Ishikawa (cell line): ENCODE data around the gene ANO4.

Source experiments
- CEBPB ChIP-seq: IDR thresholded peaks from 2 replicates; pipeline ENCODE4 v1.6.1; 2012
- CREB1 ChIP-seq: IDR thresholded peaks from 2 replicates; pipeline ENCODE4 v1.6.1; 2012; ENCODE audit warnings: low read depth
- EGR1 ChIP-seq: IDR thresholded peaks from 2 replicates; pipeline ENCODE4 v1.6.1; 2012
- EP300 ChIP-seq: IDR thresholded peaks from 2 replicates; pipeline ENCODE4 v1.6.1; 2012; ENCODE audit warnings: borderline replicate concordance
- FOXM1 ChIP-seq: IDR thresholded peaks from 2 replicates; pipeline ENCODE4 v1.6.1; 2012; ENCODE audit warnings: low read depth, borderline replicate concordance
- NFIC ChIP-seq: IDR thresholded peaks from 2 replicates; pipeline ENCODE4 v1.6.1; 2012
- RAD21 ChIP-seq: IDR thresholded peaks from 2 replicates; pipeline ENCODE4 v1.6.1; 2012; ENCODE audit warnings: low read depth
- TAF1 ChIP-seq: IDR thresholded peaks from 2 replicates; pipeline ENCODE4 v1.6.1; 2012; ENCODE audit warnings: low read depth, mild to moderate bottlenecking
- TCF12 ChIP-seq: IDR thresholded peaks from 2 replicates; pipeline ENCODE4 v1.6.1; 2012; ENCODE audit warnings: low read depth
- TEAD4 ChIP-seq: IDR thresholded peaks from 2 replicates; pipeline ENCODE4 v1.6.1; 2012
- YY1 ChIP-seq: IDR thresholded peaks from 2 replicates; pipeline ENCODE4 v1.6.1; 2012; ENCODE audit warnings: low read depth
- TF ChIP-seq, protein P1 (sequence below): IDR thresholded peaks from 2 replicates; pipeline ENCODE4 v1.6.1; 2012; ENCODE audit warnings: low read depth, mild to moderate bottlenecking
- TF ChIP-seq, protein P2 (sequence below): IDR thresholded peaks from 2 replicates; pipeline ENCODE4 v1.6.1; 2012
- TF ChIP-seq, protein P3 (sequence below): IDR thresholded peaks from 2 replicates; pipeline ENCODE4 v1.6.1; 2012

DNA sequence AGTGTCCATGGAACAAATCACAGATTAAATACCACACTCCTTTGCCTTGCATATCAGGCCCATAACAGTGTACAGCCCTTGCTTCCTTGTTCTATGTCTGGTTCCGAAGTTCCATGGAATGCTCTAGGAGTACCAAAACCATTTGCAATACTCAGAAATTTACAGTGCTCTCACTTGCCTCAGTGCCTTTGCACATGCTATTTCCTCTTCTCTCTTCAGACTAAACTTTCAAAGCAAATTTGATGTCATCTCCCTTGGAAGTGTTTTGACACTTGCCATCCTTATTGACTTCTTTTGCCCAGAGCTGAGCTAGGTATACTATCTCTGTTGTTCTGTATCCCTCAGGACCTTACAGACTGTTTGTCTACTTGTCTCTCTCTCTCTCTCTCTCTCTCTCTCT lies 6.1 kb downstream of the ANO4 start:
- TF ChIP-seq EP300, result no peak
- TF ChIP-seq, protein P1, sequence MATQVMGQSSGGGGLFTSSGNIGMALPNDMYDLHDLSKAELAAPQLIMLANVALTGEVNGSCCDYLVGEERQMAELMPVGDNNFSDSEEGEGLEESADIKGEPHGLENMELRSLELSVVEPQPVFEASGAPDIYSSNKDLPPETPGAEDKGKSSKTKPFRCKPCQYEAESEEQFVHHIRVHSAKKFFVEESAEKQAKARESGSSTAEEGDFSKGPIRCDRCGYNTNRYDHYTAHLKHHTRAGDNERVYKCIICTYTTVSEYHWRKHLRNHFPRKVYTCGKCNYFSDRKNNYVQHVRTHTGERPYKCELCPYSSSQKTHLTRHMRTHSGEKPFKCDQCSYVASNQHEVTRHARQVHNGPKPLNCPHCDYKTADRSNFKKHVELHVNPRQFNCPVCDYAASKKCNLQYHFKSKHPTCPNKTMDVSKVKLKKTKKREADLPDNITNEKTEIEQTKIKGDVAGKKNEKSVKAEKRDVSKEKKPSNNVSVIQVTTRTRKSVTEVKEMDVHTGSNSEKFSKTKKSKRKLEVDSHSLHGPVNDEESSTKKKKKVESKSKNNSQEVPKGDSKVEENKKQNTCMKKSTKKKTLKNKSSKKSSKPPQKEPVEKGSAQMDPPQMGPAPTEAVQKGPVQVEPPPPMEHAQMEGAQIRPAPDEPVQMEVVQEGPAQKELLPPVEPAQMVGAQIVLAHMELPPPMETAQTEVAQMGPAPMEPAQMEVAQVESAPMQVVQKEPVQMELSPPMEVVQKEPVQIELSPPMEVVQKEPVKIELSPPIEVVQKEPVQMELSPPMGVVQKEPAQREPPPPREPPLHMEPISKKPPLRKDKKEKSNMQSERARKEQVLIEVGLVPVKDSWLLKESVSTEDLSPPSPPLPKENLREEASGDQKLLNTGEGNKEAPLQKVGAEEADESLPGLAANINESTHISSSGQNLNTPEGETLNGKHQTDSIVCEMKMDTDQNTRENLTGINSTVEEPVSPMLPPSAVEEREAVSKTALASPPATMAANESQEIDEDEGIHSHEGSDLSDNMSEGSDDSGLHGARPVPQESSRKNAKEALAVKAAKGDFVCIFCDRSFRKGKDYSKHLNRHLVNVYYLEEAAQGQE, result no peak
- TF ChIP-seq NFIC, result no peak
- no peak for TF ChIP-seq CREB1
- no peak for TF ChIP-seq EGR1
- no peak for TF ChIP-seq RAD21
- no peak for TF ChIP-seq TEAD4
- no peak for TF ChIP-seq TCF12
- no peak for TF ChIP-seq YY1
- TF ChIP-seq, protein P2, sequence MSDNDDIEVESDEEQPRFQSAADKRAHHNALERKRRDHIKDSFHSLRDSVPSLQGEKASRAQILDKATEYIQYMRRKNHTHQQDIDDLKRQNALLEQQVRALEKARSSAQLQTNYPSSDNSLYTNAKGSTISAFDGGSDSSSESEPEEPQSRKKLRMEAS, result no peak
- no peak for TF ChIP-seq CEBPB
- no peak for TF ChIP-seq TAF1
- TF ChIP-seq, protein P3, sequence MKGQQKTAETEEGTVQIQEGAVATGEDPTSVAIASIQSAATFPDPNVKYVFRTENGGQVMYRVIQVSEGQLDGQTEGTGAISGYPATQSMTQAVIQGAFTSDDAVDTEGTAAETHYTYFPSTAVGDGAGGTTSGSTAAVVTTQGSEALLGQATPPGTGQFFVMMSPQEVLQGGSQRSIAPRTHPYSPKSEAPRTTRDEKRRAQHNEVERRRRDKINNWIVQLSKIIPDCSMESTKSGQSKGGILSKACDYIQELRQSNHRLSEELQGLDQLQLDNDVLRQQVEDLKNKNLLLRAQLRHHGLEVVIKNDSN, result no peak
- no peak for TF ChIP-seq FOXM1
